Skin epidermis (tissue), 12 donors: Measurements from ENCODE around the gene ZC3HAV1.
"Not testable (repeated sequence)": the region's sequence is repeated elsewhere in the genome, so short reads cannot be mapped to it uniquely, and the experiment has no call there.

Experiments used
- H3K27ac ChIP-seq, 21 experiments: fragments of 200-600 bp; sonication (generic) in 11 of 21; one replicate each; pipeline ENCODE4 v1.5.0; 2020; ENCODE audit warnings: mild to moderate bottlenecking in 3 of 21, inconsistent platforms in 2 of 21, moderate library complexity in 2 of 21
- H3K4me3 ChIP-seq, 7 experiments: fragments of 200-600 bp; sonication (generic) in 2 of 7; one replicate each; pipeline ENCODE4 v1.5.0; 2020; ENCODE audit warnings: inconsistent platforms in 2 of 7, mild to moderate bottlenecking in 2 of 7, moderate library complexity in 1 of 7

Gene ZC3HAV1

GRCh38 chr7:139065323-139065722, 44.2 kb downstream of the ZC3HAV1 start:
- no peak overlapping the region for H3K4me3 ChIP-seq
- no peak overlapping the region for H3K27ac ChIP-seq

DNA sequence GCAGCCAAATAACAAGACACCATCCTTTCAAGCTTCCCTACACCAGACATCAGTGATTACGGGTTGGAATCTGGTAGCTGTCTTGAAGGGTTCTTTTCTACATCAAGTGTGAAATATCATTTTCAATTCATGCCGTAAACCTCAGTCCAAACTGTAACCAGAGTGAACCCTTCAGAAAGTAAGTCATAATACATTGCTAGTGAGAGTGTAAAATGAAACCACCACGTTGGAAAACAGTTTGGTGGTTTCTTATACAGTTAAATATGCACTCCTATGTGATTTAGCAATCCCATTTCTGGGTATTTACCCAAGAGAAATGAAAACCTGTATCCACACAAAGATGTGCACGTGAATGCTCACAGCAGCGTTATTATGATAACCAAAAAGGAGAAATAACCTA, 48.1 kb downstream of the ZC3HAV1 start:
- H3K27ac ChIP-seq = no peak overlapping the region
- no peak overlapping the region for H3K4me3 ChIP-seq

- H3K27ac ChIP-seq = no peak overlapping the region
- H3K4me3 ChIP-seq = no peak overlapping the region
Observed at GRCh38 chr7:139060695-139061237, 48.8 kb downstream of the ZC3HAV1 start.

- Histone ChIP-seq H3K4me3 (no peak overlapping the region), H3K27ac (no peak overlapping the region)
Observed at GRCh38 chr7:139059905-139060304, 49.6 kb downstream of the ZC3HAV1 start.

DNA sequence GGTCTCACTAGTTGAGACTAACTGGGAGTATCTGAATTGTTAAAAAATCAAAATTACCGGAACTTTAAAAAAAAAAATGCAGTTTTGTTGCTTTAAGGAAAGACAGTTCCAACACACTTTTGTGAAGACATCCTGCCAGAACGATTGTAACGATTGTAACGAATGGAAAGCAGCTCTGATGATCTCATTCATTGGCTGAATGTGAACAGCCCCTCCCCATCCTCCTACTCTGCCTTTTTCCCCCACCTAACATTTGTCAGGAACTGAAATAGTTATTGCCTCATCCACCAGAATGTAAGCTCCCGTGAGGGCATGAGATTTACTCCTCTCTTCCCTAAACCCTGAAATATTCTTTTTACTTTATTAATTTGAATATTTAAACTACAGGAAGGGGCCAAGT, 50.6 kb downstream of the ZC3HAV1 start:
- no peak overlapping the region for H3K4me3 ChIP-seq
- no peak overlapping the region for H3K27ac ChIP-seq

DNA sequence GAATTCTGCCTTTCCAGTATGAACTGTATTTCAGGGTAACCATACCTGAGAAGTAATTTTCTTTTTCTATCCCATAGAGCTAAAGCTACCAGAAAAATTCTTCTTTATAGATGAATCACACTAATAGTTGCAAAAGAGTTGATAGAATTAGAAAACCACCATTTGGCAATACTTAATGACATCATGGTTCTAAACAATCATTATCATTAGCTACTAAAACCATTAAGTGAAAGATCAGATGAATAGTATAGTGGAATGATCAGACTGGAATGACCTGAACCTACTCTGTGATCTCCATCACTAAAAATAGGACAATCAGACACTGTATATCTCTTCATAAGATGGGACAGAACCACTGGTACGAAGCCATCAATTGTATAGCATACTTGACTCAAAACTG, 53.8 kb downstream of the ZC3HAV1 start:
- H3K4me3 ChIP-seq = no peak overlapping the region
- H3K27ac ChIP-seq = no peak overlapping the region

- H3K4me3 ChIP-seq, H3K27ac ChIP-seq: not testable (repeated sequence)
Observed at GRCh38 chr7:139054656-139055055, 54.9 kb downstream of the ZC3HAV1 start.

DNA sequence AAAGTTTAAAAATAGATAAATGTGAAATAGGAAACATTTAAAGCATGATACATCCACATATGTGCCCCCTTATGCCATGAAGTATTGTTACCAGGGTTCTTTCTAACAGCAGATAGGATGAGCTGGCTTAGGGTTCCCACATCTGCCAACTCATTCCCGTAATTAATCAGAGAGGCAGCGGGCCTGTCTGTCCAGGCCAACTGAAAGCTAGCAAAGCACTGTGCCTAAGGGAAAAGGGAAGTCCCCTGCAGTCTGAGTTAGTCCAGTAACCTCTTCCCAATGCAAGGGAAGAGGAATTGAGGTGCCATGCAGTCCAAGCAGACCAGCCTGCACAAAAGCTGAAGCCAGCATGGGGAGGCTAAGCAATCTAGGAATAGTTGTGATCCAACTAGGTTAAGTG, 55.4 kb downstream of the ZC3HAV1 start:
- Histone ChIP-seq H3K4me3 (no peak overlapping the region), H3K27ac (no peak overlapping the region)

GRCh38 chr7:139051655-139052054, 57.9 kb downstream of the ZC3HAV1 start:
- Histone ChIP-seq H3K27ac (no peak overlapping the region), H3K4me3 (no peak overlapping the region)

DNA sequence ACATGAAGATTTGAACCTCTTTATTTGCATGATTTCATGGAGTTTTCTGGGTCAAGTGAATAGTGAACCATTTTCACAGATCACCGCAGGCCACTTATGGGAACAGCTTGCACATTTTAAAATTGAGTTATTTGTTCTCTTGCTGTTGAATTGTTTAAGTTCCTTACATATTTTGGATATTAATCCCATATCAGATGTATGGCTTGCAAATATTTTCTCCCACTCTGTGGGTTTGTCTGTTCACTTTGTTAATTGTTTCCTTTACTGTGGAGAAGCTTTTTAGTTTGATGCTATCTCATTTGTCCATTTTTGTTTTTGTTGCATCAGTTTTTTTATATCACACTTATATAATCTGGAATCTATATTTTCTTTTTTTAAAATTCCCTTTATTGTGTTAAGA, 59.6 kb downstream of the ZC3HAV1 start:
- Histone ChIP-seq H3K27ac (no peak overlapping the region), H3K4me3 (no peak overlapping the region)

GRCh38 chr7:139049111-139049510, 60.4 kb downstream of the ZC3HAV1 start:
- no peak overlapping the region for H3K4me3 ChIP-seq
- H3K27ac ChIP-seq = no peak overlapping the region

GRCh38 chr7:139047970-139048369, 61.5 kb downstream of the ZC3HAV1 start:
- Histone ChIP-seq H3K4me3 (no peak overlapping the region), H3K27ac (no peak overlapping the region)

GRCh38 chr7:139046143-139046542, 63.4 kb downstream of the ZC3HAV1 start:
- H3K27ac ChIP-seq = no peak overlapping the region
- H3K4me3 ChIP-seq = no peak overlapping the region

DNA sequence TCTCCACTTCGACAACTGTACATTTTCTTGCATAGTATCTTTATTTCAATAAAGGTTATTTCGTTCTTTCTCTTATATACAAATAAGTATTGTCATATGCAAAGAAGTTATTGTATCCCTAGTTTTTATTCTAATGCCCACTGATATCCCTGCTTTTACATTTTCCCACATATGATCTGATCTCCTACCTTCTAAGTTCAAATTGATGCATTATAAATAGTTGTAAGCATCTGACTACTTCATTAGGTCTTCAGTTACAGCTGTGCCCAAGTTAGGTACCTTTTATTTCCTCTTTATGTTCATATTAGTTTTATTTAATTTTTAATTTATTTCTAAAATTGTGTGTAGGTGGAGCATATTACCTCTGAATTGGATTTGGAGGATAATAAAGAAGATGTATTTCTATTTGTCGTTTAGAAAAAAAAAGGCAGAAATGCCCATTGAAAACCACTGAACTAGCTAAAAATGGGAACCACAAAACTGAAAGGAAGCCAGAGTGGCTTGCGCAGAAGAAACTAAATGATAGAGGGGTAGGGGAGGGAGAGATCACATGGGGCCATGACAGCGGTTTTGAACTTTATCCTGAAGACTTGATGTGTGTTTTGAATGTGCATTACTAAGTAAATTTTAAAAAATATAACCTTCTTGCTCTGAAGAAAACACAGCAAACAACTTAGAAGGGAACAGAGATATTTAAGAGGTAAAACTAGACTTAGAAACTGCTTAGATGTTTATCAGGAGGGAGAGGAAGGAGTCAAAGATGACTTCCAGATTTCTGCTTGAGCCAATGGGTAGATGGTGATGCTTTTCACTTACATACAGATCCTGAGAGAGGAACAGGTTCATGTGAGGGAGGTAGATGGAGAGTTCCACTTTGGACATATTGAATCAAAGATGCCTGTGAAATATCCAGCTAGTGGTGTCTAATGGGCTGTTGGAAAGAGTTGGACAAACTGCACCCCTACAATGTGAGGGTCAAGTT, 64.4 kb downstream of the ZC3HAV1 start:
- peak overlapping the region in 2 of 21 experiments; percentile 27 to 50 for H3K27ac ChIP-seq

GRCh38 chr7:139043823-139044812, 65.4 kb downstream of the ZC3HAV1 start:
- H3K4me3 ChIP-seq = no peak overlapping the region

More for the DNA sequence above, 64.4 kb downstream of the ZC3HAV1 start:
- H3K4me3 ChIP-seq = no peak overlapping the region

GRCh38 chr7:139041378-139042085, 68.0 kb downstream of the ZC3HAV1 start:
- H3K27ac ChIP-seq = no peak overlapping the region
- H3K4me3 ChIP-seq = no peak overlapping the region

More at GRCh38 chr7:139043823-139044812, 65.4 kb downstream of the ZC3HAV1 start:
- peak overlapping the region in 5 of 21 experiments; percentile 19 to 55 (median 30) for H3K27ac ChIP-seq

GRCh38 chr7:139038691-139039090, 70.8 kb downstream of the ZC3HAV1 start:
- Histone ChIP-seq H3K27ac (no peak overlapping the region), H3K4me3 (no peak overlapping the region)

DNA sequence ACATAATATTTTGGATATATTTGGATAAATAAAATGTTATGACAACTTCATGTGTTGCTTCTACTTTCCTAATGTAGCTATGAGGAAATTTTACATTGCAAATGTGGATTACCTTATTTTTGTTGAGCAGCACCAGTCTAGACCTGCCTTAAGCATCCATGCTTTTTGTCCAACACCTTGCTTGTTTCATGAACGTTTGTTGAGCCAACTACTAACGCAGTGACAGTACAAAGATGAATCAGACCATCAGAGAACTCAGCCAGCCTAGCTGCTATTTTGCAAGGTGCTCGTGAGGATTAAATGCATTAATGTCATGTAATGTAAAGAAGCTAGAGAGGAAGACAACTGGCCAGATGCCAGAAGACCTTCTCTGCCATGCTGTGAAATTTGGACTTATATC, 72.6 kb downstream of the ZC3HAV1 start:
- H3K27ac ChIP-seq = peak overlapping the region in 1 of 21 experiments; percentile 89

More for the DNA sequence above, 72.6 kb downstream of the ZC3HAV1 start:
- no peak overlapping the region for H3K4me3 ChIP-seq
